ENCODE results near the gene HRK.
"Not testable (repeated sequence)": the region's sequence is repeated elsewhere in the genome, so short reads cannot be mapped to it uniquely, and the experiment has no call there.

GRCh38 chr12:116814766-116815165 is 66.5 kb downstream of the HRK start:
- TF ChIP-seq CTCF (conservative IDR thresholded peaks at IDR 0.05); ZFX (IDR thresholded peaks at IDR 0.05): not testable (repeated sequence)

All from C4-2B (cell line).